H9 (cell line): ENCODE data around the gene GRIK3. TPM values are rescaled to one million over a fixed set of nuclear protein-coding genes. Genes with fewer than 3 reads are reported as not detected.

ENCODE experiments used
- DNase-seq: peaks from one replicate; pipeline ENCODE4 v3.0.0-alpha.2; 2017
- H2AFZ ChIP-seq: one replicate; pipeline ENCODE4 v1.6.1; 2013; ENCODE audit warnings: mild to moderate bottlenecking, low read length, control low read depth, moderate library complexity
- H2AK5ac ChIP-seq: 2 replicates; pipeline ENCODE4 v1.6.1; 2013; ENCODE audit warnings: low read length, control low read depth, mixed read lengths; ENCODE audit not compliant: insufficient read length
- H2BK120ac ChIP-seq: one replicate; pipeline ENCODE4 v1.6.1; 2013; ENCODE audit warnings: low read depth, mild to moderate bottlenecking, low read length, control low read depth, inconsistent platforms; ENCODE audit not compliant: poor library complexity, severe bottlenecking
- H2BK12ac ChIP-seq: 2 replicates; pipeline ENCODE4 v1.6.1; 2013; ENCODE audit warnings: low read length, control low read depth, mixed read lengths, low read depth; ENCODE audit not compliant: insufficient read length
- H2BK15ac ChIP-seq: 2 replicates; pipeline ENCODE4 v1.6.1; 2013; ENCODE audit warnings: low read depth, low read length, control low read depth
- H2BK20ac ChIP-seq: one replicate; pipeline ENCODE4 v1.6.1; 2013; ENCODE audit warnings: low read depth, mild to moderate bottlenecking, low read length, control low read depth, inconsistent platforms; ENCODE audit not compliant: poor library complexity, severe bottlenecking
- H2BK5ac ChIP-seq: 2 replicates; pipeline ENCODE4 v1.6.1; 2013; ENCODE audit warnings: low read length, control low read depth, mixed read lengths; ENCODE audit not compliant: insufficient read length
- H3K14ac ChIP-seq: 2 replicates; pipeline ENCODE4 v1.6.1; 2013; ENCODE audit warnings: low read length, control low read depth; ENCODE audit not compliant: insufficient read depth
- H3K18ac ChIP-seq: 2 replicates; pipeline ENCODE4 v1.6.1; 2013; ENCODE audit warnings: low read depth, mild to moderate bottlenecking, mixed read lengths, low read length, control low read depth; ENCODE audit not compliant: insufficient read length
- H3K23ac ChIP-seq: 2 replicates; pipeline ENCODE4 v1.6.1; 2013; ENCODE audit warnings: low read length, control low read depth, mixed read lengths, low read depth; ENCODE audit not compliant: insufficient read length
- H3K23me2 ChIP-seq: 2 replicates; pipeline ENCODE4 v1.6.1; 2013; ENCODE audit warnings: low read depth, mild to moderate bottlenecking, mixed read lengths, low read length, control low read depth; ENCODE audit not compliant: insufficient read length, poor library complexity, severe bottlenecking
- H3K27ac ChIP-seq: 2 replicates; pipeline ENCODE4 v1.5.1; 2013; ENCODE audit warnings: low read length, control low read depth, mixed read lengths, low read depth; ENCODE audit not compliant: insufficient read length
- H3K27me3 ChIP-seq: 2 replicates; pipeline ENCODE4 v1.6.1; 2013; ENCODE audit warnings: low read length, control low read depth, inconsistent platforms; ENCODE audit not compliant: insufficient read depth
- H3K4ac ChIP-seq: 2 replicates; pipeline ENCODE4 v1.6.1; 2013; ENCODE audit warnings: low read depth, mild to moderate bottlenecking, control low read depth, inconsistent platforms, low read length, moderate library complexity
- H3K4me1 ChIP-seq: 2 replicates; pipeline ENCODE4 v1.6.1; 2013; ENCODE audit warnings: low read length, control low read depth, inconsistent platforms; ENCODE audit not compliant: insufficient read depth
- H3K4me2 ChIP-seq: 2 replicates; pipeline ENCODE4 v1.6.1; 2013; ENCODE audit warnings: low read length, control low read depth, mixed read lengths; ENCODE audit not compliant: insufficient read length, insufficient read depth
- H3K56ac ChIP-seq: 2 replicates; pipeline ENCODE4 v1.6.1; 2013; ENCODE audit warnings: low read depth, mild to moderate bottlenecking, mixed read lengths, low read length, control low read depth; ENCODE audit not compliant: insufficient read length
- H3K79me1 ChIP-seq: 2 replicates; pipeline ENCODE4 v1.6.1; 2013; ENCODE audit warnings: low read depth, mild to moderate bottlenecking, moderate library complexity, low read length, control low read depth, inconsistent platforms; ENCODE audit not compliant: insufficient read depth, poor library complexity, severe bottlenecking
- H3K79me2 ChIP-seq: 2 replicates; pipeline ENCODE4 v1.6.1; 2013; ENCODE audit warnings: low read length, control low read depth, inconsistent platforms; ENCODE audit not compliant: insufficient read depth
- H3K9ac ChIP-seq: 2 replicates; pipeline ENCODE4 v1.6.1; 2013; ENCODE audit warnings: low read length, control low read depth, mixed read lengths; ENCODE audit not compliant: insufficient read length; ENCODE audit errors: extremely low read depth
- H3K9me3 ChIP-seq: one replicate; pipeline ENCODE4 v1.6.1; 2013; ENCODE audit warnings: low read depth, low read length, inconsistent platforms; ENCODE audit not compliant: control insufficient read depth
- H3T11ph ChIP-seq: one replicate; pipeline ENCODE4 v1.6.1; 2013; ENCODE audit warnings: mild to moderate bottlenecking, low read length, control low read depth, inconsistent platforms
- H4K20me1 ChIP-seq: one replicate; pipeline ENCODE4 v1.6.1; 2013; ENCODE audit not compliant: control insufficient read depth, insufficient read length, insufficient read depth
- H4K5ac ChIP-seq: 2 replicates; pipeline ENCODE4 v1.6.1; 2013; ENCODE audit warnings: low read depth, mild to moderate bottlenecking, mixed read lengths, low read length, control low read depth; ENCODE audit not compliant: insufficient read length
- H4K8ac ChIP-seq: replicated peaks from 2 replicates; pipeline ENCODE4 v1.6.1; 2013; ENCODE audit warnings: low read length, control low read depth, mixed read lengths, low read depth; ENCODE audit not compliant: insufficient read length
- H4K91ac ChIP-seq: 2 replicates; pipeline ENCODE4 v1.6.1; 2013; ENCODE audit warnings: low read depth, mild to moderate bottlenecking, moderate library complexity, mixed read lengths, low read length, control low read depth; ENCODE audit not compliant: insufficient read length
- H3K27ac Mint-ChIP-seq, 3 experiments: 2 replicates in 2 of 3; 3 replicates in 1 of 3; pipeline ENCODE4 v1.8.0; 2020 to 2021; ENCODE audit warnings: mixed read lengths in 3 of 3, mild to moderate bottlenecking in 1 of 3, moderate library complexity in 1 of 3
- H3K27me3 Mint-ChIP-seq: 2 replicates; pipeline ENCODE4 v1.8.0; 2021; ENCODE audit warnings: low read depth, mild to moderate bottlenecking, moderate library complexity, mixed read lengths
- H3K36me3 Mint-ChIP-seq, 3 experiments: 2 replicates in 2 of 3; 3 replicates in 1 of 3; pipeline ENCODE4 v1.8.0; 2020 to 2021; ENCODE audit warnings: low read depth in 3 of 3, mixed read lengths in 3 of 3; ENCODE audit not compliant: insufficient read depth in 1 of 3
- H3K4me1 Mint-ChIP-seq, 2 experiments: 2 replicates each; pipeline ENCODE4 v1.8.0; 2020; ENCODE audit warnings: mixed read lengths in 2 of 2
- H3K4me3 Mint-ChIP-seq, 2 experiments: 2 replicates in 1 of 2; 3 replicates in 1 of 2; pipeline ENCODE4 v1.8.0; 2020 to 2021; ENCODE audit warnings: mild to moderate bottlenecking in 2 of 2, mixed read lengths in 2 of 2, moderate library complexity in 1 of 2
- H3K9me3 Mint-ChIP-seq, 2 experiments: 2 replicates in 1 of 2; 3 replicates in 1 of 2; pipeline ENCODE4 v1.8.0; 2020; ENCODE audit warnings: mild to moderate bottlenecking in 2 of 2, mixed read lengths in 2 of 2, moderate library complexity in 1 of 2
- WGBS: extraction: QIAGEN DNeasy Blood & Tissue Kit; methylation state at CpG from one replicate; pipeline ENCODE4 v1.1.7; 2013; ENCODE audit warnings: missing lambda C conversion rate, low lambda C conversion rate, mixed read lengths; ENCODE audit not compliant: insufficient read length; ENCODE audit errors: extremely low coverage; 5-methylcytosine and 5-hydroxymethylcytosine counted together
- total RNA-seq: library from RNA; stranded (reverse); gene quantifications from 2 replicates; pipeline ENCODE4 v1.2.1, GENCODE V29; 2021
- TF ChIP-seq, protein P1 (sequence below): fragments of 200-600 bp; sonication (generic); conservative IDR thresholded peaks from 3 replicates; pipeline ENCODE4 v1.8.0; 2021; ENCODE audit warnings: antibody characterized with exemption, mild to moderate bottlenecking

GRIK3 gene
- total RNA-seq, 1 experiment from 2014 or later, result 1.7 TPM

DNA sequence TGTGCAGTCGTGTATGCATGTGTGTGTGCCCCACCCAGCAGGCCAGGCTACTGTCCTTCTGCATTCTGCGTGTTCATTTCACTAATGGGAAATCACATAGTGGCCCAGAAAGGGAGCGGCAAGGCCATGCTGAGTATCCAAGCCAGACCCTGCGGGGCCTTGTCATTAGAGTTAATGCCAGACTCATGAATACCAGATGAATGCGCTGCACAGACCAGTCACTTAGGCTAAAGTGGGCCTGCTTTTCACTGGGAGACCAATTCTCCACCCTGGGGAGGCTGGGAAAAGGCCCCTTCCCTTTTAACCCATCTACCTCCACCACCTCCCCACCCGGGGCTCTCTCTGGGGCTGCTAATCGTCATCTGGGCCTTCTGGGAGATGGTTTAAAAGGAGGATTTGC, 17.0 kb upstream of the GRIK3 start:
- Histone ChIP-seq H3K23me2 (no peaks in the 10 kb centered on the region), H4K8ac (no peak overlapping the region), H3K4me2 (no peak overlapping the region), H3T11ph (no peak overlapping the region), H3K18ac (no peak overlapping the region), H3K14ac (no peak overlapping the region), H2BK12ac (no peak overlapping the region), H3K79me2 (no peaks in the 10 kb centered on the region), H3K27me3 (no peaks in the 10 kb centered on the region), H2BK20ac (no peak overlapping the region), H3K4ac (no peak overlapping the region), H3K4me1 (peaks cover 2% of the 10 kb centered on the region; the same call in 1 of the 2 replicates), H3K79me1 (no peaks in the 10 kb centered on the region), H4K20me1 (no peaks in the 10 kb centered on the region), H2AK5ac (no peak overlapping the region), H3K56ac (no peak overlapping the region), H3K9me3 (no peaks in the 10 kb centered on the region), H2BK15ac (no peak overlapping the region), H3K27ac (no peak overlapping the region), H2AFZ (no peak overlapping the region), H4K5ac (no peak overlapping the region), H2BK5ac (no peak overlapping the region), H3K23ac (no peak overlapping the region), H2BK120ac (no peak overlapping the region), H3K9ac (no peak overlapping the region), H4K91ac (no peak overlapping the region)
- TF ChIP-seq, protein P1, sequence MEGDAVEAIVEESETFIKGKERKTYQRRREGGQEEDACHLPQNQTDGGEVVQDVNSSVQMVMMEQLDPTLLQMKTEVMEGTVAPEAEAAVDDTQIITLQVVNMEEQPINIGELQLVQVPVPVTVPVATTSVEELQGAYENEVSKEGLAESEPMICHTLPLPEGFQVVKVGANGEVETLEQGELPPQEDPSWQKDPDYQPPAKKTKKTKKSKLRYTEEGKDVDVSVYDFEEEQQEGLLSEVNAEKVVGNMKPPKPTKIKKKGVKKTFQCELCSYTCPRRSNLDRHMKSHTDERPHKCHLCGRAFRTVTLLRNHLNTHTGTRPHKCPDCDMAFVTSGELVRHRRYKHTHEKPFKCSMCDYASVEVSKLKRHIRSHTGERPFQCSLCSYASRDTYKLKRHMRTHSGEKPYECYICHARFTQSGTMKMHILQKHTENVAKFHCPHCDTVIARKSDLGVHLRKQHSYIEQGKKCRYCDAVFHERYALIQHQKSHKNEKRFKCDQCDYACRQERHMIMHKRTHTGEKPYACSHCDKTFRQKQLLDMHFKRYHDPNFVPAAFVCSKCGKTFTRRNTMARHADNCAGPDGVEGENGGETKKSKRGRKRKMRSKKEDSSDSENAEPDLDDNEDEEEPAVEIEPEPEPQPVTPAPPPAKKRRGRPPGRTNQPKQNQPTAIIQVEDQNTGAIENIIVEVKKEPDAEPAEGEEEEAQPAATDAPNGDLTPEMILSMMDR, result no peak
- Mint-ChIP-seq H3K4me1 (peaks cover 28 to 34% of the 10 kb centered on the region in 2 experiments), H3K27ac (no peak overlapping the region; a peak in 1 of 7 replicates), H3K27me3 (peaks cover 3% of the 10 kb centered on the region), H3K9me3 (no peaks in the 10 kb centered on the region), H3K36me3 (no peaks in the 10 kb centered on the region), H3K4me3 (no peak overlapping the region)
- WGBS, result no CpG with 5 or more reads among the region's 7 CpGs
- no peak for DNase-seq
